ENCODE data around the gene TPX2. TPM values are rescaled to one million over a fixed set of nuclear protein-coding genes. Genes with fewer than 3 reads are reported as not detected.

Gene TPX2
- total RNA-seq, 1 donor from 2014 or later, result 79.9 TPM

DNA sequence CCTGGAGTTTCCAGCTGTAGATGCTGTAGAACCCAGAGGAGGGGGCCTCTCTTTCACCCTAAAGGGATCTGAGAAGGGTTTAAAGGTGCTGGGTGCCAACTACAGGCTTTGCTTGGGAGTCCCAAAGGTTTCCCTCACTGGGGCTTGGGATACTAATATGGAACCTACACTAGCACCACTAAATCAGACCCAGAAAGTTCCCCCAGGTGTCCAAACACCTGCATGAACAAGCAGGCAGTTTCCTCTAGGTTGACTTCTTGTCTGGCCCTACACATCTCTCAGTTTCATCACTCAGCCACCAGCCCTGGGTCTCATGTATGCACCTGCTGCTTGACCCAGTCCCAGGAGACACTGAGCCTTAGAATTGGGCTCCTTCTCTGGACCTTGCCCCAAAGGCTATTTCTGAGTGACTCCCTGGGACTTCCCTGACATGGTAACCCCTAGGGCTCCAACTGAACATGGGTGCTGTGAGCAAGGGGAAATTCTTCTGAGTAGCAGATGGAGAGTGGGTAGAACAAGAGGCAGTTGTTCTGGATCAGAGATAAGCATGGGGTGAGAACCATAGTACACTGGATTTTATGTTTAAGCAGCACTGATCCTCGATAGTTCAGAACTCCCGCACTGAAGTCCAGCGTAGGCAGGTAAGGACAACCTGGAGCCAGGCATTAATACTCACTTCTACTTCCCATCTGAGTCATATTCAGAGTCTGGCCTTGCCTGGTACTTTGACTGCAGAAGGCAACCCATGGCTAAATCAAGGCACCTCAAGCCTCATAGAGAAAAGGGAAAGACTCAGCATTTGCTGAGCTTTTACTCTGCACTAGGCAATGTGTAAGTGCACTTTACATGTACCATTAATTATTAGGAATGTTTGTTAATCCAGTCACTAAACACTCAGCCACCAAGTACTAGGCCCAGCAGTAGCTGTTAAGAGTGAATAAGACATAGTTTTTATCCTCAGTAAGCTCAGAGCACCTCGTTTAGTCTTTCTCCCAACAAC lies 33.2 kb upstream of the TPX2 start:
- intact Hi-C loops (cut with micrococcal nuclease), result no loop called here

DNA sequence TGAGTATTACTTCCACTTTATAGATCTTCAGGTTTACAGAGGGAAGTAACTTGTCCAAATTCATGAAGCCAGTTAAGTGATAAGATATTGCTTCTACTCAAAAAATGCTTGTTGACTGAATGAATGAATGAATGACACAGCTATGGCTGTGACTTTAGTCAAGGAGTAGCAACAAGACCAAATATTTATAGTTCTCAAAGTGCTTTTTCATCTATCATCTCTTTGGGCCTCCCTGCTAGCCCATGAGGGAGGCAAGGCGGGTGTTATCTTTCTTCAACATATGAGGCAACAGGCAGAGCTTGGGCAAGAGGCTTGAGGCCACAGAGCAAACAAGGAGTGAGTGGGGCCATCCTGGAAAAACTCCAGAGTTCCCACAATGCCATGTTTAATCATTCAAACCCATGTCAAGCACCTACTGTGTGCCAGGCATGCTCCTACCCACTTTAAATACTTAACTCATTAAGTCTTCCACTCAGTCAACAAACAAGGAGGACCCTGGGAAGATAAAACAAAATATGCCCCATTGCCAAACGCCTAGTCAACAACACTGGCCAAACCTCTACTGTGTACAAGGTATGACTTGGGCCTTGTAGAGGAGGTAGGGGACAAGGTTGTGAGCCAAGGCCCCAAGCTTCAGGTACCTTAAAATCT lies 32.4 kb upstream of the TPX2 start:
- intact Hi-C loops (cut with micrococcal nuclease), result no loop called here

DNA sequence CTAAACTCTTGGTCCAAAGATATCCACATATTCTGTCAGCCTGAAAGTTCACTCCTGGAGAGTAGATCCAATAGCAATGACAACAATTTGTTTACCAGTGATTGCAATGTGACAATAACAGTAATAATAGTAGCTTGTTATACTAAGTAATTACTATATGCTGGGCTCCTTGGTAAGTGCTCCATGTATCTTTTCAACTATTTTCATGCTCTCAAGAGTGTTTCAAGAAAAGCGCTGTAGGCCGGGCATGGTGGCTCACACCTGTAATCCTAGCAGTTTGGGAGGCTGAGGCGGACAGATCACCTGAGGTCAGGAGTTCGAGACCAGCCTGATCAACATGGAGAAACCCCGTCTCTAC lies 31.9 kb upstream of the TPX2 start:
- intact Hi-C loops (cut with micrococcal nuclease), result no loop called here

DNA sequence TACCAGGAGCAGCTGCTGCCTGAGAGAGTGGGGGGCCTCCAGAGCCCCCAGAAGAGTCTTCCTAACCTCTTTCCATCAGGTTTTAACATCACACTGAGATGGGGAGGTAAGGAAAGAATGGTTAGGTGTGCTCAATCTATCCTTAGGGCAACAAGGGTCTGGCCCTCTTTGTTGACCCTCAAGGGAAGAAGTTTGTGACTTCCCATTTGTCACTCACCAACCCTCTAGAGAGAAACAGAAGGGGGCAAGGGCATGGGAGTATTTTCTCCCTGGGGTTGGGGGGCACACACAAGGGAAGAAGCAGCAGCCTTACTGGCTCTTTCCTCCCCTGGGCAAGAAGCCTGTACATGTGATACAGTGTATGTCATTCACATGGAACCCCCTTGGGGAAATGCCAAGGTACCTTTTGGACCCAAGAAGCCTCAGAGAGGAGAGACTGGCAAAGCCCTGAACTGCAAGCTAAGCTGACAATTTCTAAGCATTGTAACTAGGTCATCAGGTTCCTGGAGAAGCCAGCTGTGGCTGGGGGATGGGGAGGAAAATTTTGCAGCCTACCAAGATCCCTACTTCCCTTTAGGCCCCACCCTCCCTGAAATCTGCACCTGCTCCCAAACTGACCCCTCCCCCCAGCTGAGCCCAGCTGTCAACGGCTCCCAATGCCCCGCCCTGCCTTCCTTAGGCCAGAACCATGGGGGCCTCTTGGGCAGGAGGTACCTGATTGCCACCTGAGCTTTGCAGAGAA lies 30.9 kb upstream of the TPX2 start:
- intact Hi-C loops (cut with micrococcal nuclease), result no loop called here

DNA sequence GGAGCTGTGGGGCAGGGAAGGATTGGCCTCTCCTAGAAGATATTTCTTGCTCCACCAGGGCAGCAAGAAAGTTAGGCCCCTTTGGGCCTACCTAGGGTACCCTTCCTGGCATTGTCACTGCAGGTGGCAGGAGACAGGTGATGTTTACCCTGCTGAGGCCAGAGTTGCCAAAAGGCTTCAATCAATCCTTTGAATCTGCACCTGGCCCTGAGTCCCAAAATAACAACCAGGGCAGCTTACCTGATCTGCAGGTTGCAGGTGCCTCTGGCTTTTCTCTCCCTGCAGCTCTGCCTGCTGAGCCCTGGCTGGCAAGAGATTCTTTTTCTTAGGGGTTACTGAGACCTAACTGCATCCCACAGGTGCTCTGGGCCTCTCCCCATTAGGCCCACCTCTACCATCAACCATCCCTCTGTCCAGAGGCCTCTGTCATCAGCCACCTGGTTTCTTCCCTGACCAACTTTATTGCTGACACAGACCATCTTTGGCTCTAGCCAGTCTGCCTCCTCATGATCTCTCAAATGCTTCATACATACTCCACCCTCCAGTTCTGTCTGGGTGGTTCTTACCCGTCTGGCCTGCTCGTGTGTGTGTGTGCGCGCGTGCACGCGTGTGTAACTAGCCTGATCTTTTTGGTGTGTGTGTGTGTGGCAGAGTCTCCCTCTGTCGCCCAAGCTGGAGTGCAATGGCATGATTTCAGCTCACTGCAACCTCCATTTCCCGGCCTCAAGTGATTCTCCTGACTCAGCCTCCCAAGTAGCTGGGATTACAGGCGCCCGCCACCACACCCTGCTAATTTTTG lies 30.2 kb upstream of the TPX2 start:
- intact Hi-C loops (cut with micrococcal nuclease), result no loop called here

DNA sequence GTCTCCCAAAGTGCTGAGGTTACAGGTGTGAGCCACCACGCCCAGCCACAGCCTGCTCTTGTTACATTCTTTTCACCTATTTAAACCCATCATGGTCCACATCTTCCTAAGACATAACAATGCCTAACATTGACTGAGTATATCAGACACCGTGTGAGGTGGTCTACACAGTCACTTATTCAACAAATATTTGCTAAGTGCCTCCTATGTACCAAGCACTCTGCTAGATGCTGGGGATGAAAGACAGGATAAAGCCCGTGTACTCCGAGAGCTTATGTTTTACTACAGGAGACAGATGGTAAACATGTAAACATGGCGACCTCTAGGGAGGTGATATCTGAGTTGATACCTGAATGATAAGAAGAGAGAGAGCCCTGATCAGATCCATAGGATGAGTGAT lies 29.2 kb upstream of the TPX2 start:
- intact Hi-C loops (cut with micrococcal nuclease), result loop anchor here (1.0 to 2.0 kb wide), 2 partner anchors 11 to 15 kb away; no protein-coding TSS in a partner anchor

DNA sequence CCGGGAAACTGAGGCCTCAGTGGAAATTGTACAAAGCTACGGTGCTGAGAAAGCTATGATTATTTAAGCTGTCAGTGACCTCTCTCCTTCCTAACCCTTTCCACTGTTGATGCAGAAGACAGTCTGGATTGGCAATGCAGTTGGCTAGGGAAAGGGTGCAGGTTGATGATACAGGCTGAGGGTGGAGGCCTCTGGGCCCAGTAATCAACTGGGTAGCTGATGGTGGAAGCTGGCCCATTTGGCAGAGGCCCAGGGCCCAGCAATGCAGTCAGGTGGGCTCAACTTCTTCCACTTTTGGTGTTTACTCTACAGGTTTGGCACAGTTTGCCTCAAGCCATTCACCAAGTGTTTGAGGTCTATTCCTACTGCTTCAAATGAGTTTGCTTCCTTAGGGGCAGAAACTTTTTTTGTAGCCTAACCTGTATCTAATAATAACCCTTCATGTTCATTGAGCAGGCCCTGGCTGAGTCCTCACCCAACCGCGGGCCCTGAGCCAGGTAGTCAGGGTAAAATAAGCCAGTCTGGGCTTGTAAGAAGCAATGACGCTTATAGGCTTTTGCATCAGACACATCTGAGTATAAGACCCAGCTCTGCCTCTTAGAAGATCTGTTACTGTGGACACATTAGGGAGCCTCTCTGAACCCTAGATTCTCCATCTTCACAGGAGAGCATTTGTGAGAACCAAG lies 28.5 kb upstream of the TPX2 start:
- intact Hi-C loops (cut with micrococcal nuclease), result loop anchor here (1.0 to 2.0 kb wide), 2 partner anchors 11 to 16 kb away; no protein-coding TSS in a partner anchor

DNA sequence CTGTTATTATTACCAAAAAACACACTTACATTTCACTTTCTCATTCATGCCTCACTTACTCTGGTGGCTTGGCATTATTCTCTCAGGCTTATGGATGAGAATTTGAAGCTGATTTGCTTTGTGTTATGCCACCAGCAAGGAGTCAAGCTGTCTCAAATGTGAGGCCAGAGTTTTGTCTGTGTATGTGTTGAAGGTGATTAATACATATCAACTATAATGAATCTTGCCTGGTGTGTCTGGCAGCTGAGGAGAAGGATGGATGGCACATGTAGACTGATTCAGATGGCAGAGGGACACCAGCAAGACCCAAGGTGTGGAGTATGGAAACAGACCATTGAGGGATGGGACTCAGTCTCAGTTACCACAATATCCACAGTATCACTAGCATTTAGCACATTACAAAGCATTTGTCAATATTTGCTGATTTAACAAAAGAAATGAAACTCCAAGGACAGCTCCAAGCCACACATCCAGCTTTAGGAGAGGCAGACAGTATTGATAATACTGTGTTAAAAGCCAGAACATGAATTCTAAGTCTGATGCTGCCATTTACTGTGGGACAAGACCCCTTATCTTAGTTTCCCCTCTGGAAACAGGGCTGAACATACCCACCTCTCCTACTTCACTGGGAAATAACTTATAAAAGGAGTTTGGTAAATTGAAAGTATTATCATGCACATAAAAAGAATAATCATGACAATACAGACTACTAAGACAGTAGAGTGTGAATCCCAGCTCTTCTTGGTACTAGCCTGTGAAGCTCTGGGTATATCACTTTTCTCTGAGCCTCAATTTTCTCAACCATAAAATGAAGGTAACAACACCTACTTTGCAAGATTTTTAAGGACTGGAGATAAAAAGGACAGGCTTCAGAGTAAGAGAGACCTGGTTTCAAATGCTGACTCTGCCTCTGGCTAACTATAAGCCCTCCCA lies 27.6 kb upstream of the TPX2 start:
- intact Hi-C loops (cut with micrococcal nuclease), result loop anchor here (2.0 kb wide), 1 partner anchor 17 kb away; no protein-coding TSS in a partner anchor

DNA sequence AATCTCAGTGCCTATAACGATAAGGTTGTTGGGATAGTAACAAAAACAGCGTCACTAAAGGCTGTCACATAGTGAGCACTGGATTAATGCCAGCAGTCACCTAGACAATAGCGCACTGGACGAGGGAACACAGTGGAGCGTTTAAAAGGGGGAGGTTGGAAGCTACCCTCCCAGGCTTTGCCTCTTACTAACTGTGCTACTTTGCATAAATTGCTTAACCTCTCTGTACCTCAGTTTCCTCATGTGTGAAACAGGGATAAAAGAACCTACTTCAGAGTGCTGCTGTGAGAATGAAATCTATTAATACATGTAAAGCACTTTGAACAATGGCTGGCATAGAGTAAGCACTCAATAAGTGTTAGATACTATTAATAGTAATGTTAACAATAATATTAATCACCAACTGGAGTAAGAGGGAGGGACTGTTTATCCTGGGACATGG lies 27.0 kb upstream of the TPX2 start:
- intact Hi-C loops (cut with micrococcal nuclease), result no loop called here

DNA sequence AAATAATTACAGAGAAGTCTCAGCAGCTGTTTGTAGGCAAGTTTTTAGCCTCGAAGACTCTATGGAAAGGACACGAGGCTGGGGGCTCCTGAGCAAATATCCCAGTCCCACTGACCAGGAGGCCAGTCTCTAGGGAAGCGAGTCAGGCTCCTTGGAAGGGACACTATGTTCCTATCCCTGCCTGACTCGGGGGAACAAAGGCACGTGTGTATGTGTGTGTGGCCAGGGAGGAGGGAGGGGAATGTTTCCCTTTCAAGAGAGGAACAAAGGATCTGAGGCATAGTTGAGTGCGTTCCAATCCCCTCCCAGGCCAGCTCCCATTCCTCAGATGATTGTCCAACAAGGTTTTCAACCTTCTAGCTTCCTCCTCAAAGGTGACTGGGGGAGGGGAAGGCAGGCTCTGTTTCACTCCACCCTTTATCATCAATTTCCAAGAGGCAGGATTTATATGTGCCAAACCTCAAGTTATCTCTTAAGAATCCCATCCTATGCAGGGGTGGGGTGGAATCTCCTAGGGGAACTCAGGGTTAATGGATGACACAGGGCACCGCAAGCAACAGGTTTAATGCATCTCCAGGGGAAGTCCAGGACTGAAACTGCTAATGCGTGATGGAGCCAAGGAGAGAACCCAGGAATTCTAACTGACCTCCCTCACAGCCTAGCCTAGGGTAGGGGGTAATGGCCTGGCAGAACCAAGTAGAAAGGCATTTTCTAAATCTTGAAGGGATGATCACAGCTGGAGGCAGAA lies 26.4 kb upstream of the TPX2 start:
- intact Hi-C loops (cut with micrococcal nuclease), result no loop called here

DNA sequence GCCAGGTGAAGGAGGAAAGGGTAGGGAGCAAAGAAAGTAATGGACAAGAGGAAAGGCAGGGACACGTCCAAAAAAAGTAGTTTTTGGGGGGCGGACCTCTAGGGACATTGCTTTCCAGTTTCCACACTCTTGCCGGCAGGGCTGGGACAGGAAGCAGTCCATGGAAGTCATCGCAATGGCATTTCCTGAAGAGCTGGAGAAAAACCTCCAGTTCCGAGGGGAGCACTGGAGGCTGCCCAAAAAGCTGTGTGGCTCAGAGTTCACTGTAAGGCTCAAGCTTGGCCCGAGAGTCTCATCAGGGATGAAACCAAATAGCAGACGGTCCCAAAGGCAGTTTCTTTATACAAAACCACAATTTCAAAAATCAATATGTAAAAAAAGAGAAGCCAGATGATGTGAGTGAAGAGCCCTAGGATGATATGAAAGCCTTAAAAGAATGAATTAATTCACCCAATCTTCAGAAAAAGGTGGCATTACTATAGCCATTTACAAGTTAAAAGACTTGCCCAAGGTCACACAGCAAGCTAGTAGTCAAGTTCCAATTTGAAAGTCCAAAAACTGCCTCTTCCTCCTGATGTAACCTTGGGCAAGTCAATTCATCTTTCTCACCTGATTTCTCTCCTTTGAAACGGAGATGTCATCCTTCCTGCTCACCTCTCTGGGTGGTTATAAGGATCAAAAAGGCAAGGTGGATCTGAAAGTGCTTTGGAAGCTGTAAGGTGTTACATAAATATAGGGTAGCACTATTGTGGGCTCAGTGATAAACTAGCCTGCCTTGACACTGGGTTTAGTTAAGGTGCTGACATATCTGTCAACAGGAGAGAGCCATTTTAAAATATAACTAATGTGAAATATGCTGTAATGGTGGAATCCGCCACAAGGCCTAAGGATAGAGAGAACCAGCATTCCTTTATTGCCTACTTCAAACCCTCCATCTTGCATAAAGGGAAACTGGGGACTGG lies 25.5 kb upstream of the TPX2 start:
- intact Hi-C loops (cut with micrococcal nuclease), result no loop called here

DNA sequence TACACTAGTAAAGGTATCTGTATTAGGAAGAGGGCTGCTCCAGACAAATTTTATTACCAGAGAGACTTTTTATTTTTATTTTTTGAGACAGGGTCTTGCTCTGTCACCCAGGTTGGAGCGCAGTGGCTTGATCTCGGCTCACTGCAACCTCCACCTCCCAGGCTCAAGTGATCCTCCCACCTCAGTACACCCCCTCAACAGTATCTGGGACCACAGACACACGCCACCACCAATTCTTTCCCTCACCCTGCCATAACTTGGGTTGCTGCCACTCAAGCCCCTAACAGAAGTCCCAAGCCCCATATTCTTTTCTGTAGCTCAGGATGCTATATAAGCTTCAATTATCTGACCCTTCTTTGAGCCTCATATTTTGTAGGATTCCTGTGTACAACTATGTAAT lies 23.3 kb upstream of the TPX2 start:
- intact Hi-C loops (cut with micrococcal nuclease), result no loop called here

DNA sequence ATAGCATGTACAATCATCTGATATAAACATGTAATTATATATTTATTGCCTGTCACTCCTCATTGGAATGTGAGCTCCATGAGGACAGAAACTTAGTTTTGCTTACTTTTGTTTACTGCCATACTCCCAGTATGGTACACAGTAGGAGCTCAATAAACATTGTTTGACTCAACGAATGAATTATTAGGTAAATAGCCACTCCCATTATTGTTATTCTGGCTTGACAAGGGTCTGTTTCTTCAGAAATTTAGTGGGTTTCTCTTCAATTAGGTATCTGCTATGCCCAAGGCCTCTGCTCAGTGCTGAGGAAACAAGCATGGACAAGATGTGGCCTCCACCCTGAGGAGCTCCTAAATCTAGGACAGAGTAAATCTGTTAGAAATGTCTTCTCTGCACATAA lies 22.7 kb upstream of the TPX2 start:
- intact Hi-C loops (cut with micrococcal nuclease), result no loop called here

DNA sequence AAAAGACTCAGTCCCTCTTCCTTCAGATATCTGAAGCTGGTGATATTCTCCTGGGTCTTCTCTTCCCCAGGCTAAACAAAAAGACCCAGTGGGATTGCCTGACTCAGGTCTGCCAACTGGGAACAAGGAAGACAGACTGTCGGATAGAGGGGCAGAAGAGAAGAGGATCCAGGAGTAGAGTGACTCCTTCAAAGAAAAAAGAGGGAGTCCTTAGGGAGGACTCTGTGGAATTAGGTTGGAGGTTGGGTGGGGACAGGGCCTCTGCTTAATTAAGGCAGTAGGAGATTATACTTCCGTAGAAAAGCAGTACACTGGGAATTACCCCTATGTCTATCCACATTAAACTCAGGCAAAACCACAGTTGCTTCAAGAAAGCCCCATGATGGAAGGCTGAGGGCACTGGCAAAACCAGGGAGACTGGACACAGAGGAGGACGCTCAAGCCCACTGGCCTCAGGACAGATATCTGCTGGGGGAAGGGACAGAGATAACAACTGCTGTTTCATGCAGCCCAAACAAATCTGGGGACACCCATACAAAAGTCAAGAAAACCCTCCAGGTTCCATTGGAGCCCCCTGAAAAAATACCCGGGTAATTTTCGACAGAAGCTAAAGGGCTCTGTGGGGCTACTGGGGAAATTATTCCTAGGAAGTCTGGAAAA lies 22.1 kb upstream of the TPX2 start:
- intact Hi-C loops (cut with micrococcal nuclease), result loop anchor here (1.0 kb wide), 2 partner anchors 18 to 42 kb away; no protein-coding TSS in a partner anchor

DNA sequence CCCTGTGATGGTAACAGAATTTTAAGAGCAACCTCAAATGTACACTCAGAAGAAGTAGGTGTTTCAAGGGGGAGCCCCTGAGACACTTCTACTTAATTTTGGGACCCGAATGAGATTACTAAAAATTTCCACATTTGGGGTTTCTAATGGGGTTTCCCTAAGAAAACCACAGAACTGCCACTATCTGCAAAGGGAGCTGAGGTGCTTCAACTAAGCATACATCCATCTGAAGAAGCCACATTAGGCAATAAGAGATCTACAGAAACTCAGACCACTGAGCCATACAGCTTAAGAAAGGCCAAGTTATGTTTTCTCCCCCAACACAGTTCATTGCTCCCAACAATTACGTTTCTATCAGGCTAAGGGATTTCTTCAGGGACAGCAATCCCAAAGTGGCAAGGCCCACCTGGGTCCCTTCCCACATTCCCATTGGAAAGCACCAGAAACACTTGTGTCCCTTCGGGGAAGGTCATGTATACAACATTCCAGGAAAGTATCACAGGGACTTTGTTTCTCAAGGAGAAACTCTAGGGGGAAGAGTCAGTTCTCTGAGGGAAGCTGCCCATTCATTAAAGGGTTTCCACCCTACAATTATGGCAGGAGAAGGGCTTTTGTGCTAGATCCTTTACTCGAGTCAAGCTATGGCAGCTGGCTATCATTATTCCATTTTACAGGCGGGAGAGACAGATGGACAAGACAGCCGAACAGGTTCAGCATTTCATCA lies 21.4 kb upstream of the TPX2 start:
- intact Hi-C loops (cut with micrococcal nuclease), result loop anchor here (1.0 kb wide), 2 partner anchors 18 to 42 kb away; no protein-coding TSS in a partner anchor

Measured in T-helper 1 cell treated with Interleukin-12 subunit alpha and Interleukin-12 subunit beta and Interleukin-4 antibody, amounts not matched to agents 30 ng/mL and 1 ng/mL, for 36 hours (primary cell).